ENCODE measurements around the gene ARRDC1. TPM values are rescaled to one million over a fixed set of nuclear protein-coding genes. Genes with fewer than 3 reads are reported as not detected.
A peak's percentile ranks its signal among the peaks of the same experiment; 100 is the strongest.
"Not testable (repeated sequence)": the region's sequence is repeated elsewhere in the genome, so short reads cannot be mapped to it uniquely, and the experiment has no call there.

Gene ARRDC1
- 13.6 and 16.4 TPM in 2 replicates for total RNA-seq (2014; rRNA removed)
- 21.0 TPM for polyA plus RNA-seq (2012)

DNA sequence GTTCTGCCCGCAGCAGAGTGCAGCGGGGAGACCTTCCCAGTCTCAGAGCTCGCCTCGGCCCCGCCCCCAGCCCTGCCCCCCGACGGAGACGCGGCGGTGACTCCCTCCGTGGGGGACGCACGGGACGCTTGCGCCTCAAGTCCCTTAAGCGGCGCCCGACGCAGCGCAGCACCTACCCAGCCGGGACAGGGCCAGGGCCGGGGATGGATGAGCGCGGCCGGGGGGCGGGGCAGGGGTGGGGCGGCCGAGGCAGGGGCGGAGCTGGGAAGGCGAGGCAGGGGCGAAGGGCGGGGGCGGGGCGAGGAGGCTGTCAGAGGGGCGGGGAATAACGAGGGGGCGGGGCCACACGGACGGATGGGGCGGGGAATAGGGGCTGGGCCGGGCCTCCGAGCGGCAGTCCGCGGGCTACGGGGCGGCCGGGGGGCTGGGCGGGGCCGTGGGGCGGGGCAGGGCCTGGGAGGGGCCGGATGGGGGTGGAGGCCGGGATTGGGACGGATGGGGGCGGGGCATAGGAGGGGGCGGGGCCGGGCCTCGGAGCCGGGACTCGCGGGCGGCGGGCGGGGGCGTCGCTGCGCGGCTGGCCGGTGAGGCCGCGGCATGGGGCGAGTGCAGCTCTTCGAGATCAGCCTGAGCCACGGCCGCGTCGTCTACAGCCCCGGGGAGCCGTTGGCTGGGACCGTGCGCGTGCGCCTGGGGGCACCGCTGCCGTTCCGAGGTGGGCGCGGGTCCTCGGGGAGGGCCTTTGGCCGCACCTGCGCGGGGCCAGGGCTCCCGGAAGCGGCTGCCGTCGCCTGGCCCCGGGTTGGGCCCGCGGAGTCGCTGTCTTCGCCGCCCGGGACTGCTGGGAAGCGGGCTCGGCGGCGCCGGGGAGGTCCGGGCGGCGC is at the start of gene ARRDC1:
Gene ARRDC1 (plus strand): TSS at position 566 of the 884 bp plus-strand sequence. CDS start 32 bp downstream, at position 598.
- DNase-seq (ENCODE audit: low read depth) = peak; percentile 87

DNA sequence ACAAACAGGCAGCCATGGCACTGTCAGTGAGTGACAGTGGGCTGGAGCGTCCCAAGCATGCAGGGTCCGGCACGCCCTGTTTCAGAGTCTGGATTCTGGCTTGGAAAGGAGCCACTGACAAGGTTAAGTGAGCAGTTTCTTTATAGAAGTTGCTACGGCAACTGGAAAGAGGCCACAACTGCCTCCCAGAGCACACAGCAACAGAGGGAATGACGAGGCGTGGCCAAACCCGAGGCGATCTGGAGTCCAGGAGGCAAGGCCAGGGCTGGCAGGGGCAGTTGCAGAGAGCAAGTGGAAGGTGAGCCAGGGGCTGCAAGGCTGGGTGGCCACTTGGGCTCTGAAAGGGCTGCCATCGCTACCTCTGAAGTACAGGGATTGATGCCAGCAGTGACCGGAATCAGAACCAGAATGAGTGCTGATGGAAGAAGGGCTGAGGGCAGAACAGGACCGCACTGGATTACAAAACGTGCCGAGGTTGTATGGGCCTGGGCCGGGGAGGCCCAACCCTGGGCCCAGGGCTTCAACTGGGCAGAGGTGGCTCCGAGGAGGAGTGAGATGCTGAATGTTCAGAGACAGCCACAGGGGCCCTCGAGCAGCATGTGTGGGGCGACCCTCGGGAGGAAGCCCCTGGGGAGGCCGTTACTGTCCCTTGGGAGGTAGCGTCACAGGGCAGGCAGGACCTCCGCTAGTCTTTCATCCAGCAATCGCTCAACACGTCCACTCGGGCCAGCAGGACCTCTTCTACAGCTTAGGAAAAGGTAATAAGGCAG is 49.2 kb upstream of the ARRDC1 start:
- DNase-seq (ENCODE audit: low read depth) = peak; percentile 26

- DNase-seq (ENCODE audit: low read depth) = no peak
These were observed 47.4 kb upstream of the ARRDC1 start for GRCh38 chr9:137558127-137558526.

GRCh38 chr9:137564134-137564533 is 41.4 kb upstream of the ARRDC1 start:
- DNase-seq (ENCODE audit: low read depth) = no peak

DNA sequence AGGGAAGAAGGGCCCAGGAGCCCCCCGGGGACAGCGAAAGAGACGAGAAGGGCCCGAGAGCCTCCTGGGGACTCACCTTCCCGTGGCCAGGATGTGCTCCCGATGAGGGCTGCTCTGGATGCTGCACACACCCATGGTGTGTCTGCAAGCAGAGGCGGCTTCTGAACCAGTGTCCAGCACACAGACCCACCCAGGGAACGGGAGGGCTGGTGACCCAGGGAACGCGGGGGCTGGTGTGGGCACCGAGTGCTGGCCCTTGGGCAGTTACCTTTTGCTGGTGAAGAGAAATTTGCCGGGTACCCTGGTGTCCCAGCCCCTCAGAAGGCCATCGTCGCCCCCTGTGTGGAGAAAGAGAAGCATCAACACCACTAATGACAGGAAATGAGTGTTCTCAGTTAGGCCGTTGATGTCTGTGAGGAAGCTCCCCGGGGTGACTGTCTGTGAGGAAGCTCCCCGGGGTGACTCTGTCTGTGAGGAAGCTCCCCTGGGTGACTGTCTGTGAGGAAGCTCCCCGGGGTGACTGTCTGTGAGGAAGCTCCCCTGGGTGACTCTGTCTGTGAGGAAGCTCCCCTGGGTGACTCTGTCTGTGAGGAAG is 40.6 kb upstream of the ARRDC1 start:
- DNase-seq (ENCODE audit: low read depth) = no peak

DNA sequence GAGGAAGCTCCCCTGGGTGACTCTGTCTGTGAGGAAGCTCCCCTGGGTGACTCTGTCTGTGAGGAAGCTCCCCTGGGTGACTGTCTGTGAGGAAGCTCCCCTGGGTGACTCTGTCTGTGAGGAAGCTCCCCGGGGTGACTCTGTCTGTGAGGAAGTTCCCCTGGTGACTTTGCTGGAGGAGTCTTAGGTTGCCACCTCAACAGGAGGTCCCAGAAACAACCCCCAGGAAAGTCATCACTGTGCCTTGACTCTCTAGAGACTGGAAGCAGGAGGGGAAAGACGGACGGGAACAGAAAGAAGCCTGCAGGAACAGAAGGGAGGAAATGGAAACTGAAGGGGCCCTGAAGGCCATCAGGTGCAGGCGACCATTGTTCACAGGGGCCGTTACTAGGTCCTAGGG is 37.0 kb upstream of the ARRDC1 start:
- DNase-seq (ENCODE audit: low read depth) = not testable (repeated sequence)

GRCh38 chr9:137569609-137570203 is 35.8 kb upstream of the ARRDC1 start:
- no peak for DNase-seq (ENCODE audit: low read depth)

DNA sequence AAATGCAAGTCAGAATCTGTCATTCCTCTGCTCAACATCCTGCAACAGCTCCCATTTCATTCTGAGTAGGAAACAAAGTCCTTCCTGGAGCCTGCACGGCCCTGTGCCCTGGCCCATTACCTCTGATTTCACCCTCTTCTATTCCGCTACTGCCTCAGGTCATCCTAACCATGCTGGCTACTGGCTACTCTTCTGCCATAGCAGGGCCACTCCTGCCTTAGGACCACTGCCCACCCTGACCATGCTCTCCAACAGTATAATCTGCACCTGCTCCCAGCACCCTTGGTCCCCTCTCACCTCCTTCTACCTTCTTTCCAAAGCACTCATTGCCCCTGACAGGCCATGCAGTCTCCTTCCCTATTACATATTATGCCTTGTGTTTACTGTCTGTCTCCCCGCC is 34.9 kb upstream of the ARRDC1 start:
- DNase-seq (ENCODE audit: low read depth) = no peak

GRCh38 chr9:137574192-137574591 is 31.3 kb upstream of the ARRDC1 start:
- DNase-seq (ENCODE audit: low read depth) = no peak

- no peak for DNase-seq (ENCODE audit: low read depth)
These were observed 30.1 kb upstream of the ARRDC1 start for GRCh38 chr9:137575364-137575715.

DNA sequence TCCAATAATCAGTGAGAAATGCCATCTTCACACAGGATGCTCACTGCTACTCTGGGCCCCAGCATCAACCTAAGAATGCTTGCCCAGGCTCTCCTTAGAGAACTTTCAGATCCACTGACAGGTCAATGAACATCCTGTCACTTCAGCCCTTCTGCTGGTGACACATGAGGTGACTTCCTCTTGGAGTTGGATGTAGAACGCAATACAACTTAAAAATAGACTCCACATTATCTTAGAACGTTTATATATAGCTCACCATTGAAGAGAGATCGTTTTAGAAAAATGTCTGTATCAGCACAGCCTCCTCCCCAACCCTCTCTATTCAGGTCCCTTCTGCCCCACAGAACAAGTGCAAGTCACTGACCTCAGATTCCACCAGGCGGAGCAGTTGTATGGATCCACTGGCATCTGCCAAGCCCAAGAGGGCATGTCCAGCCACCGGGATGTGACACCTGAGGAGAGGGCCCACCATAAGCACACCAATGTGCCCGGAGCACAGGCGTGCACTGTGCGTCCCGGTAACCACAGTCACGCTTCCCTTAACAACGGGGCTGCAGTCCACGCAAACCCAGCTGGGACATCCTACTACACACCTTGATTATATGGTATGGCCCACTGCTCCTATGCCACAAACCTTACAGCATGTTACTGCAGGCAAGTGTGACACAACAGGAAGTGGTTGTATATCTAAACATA is 29.6 kb upstream of the ARRDC1 start:
- DNase-seq (ENCODE audit: low read depth) = no peak

- DNase-seq (ENCODE audit: low read depth) = peak; percentile 90
These were observed 26.8 kb upstream of the ARRDC1 start, which contains the start of gene DPH7 for GRCh38 chr9:137578518-137579258. DPH7 (minus strand) TSS chr9:137578925; CDS start chr9:137578777, 148 bp downstream.

GRCh38 chr9:137579259-137579604 is 26.3 kb upstream of the ARRDC1 start:
- DNase-seq (ENCODE audit: low read depth) = no peak

GRCh38 chr9:137580209-137580953 is 25.1 kb upstream of the ARRDC1 start:
- no peak for DNase-seq (ENCODE audit: low read depth)

GRCh38 chr9:137580954-137581322 is 24.5 kb upstream of the ARRDC1 start:
- no peak for DNase-seq (ENCODE audit: low read depth)

GRCh38 chr9:137581361-137582285 is 23.9 kb upstream of the ARRDC1 start:
- no peak for DNase-seq (ENCODE audit: low read depth)

DNA sequence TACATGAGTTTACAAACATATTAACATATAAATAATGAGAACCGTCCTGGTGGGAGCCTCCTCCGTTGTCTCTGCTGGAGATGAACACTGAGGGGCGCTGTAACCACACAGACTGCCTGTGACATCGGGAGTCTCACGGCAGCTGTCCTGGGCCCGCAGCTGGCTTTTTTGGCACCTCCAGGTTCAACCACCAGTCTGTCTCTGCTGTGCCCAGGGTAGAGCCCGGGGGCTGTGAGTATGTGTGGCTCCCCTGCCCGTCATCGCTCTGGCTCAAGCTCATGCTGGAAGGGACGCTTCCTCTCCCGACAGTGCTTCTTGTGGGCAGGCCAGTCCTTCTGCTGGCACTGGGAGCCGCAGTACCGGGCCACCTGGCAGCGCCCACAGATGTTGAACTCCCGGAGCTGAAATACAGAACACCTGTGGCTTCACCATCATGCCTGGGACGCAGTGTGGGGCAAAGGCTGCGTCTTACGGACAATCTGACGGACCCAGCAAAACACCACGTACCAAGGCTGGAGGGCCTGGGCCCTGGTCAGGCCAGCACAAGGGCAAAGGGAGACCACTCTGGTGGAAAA is 23.1 kb upstream of the ARRDC1 start:
- peak; percentile 29 for DNase-seq (ENCODE audit: low read depth)

GRCh38 chr9:137583347-137583746 is 22.1 kb upstream of the ARRDC1 start:
- no peak for DNase-seq (ENCODE audit: low read depth)

All from LHCN-M2 (cell line).